GM12801 (cell line): Measurements from ENCODE around the gene PLXNA3.

Experiments used
- TF ChIP-seq, protein P1 (sequence below): IDR thresholded peaks from one replicate; pipeline ENCODE4 v1.5.1; 2011; ENCODE audit warnings: control low read depth; ENCODE audit not compliant: insufficient read length; ENCODE audit errors: extremely low read depth

PLXNA3 gene

GRCh38 chrX:154505734-154506133 lies 47.7 kb downstream of the PLXNA3 start:
- TF ChIP-seq, protein P1, sequence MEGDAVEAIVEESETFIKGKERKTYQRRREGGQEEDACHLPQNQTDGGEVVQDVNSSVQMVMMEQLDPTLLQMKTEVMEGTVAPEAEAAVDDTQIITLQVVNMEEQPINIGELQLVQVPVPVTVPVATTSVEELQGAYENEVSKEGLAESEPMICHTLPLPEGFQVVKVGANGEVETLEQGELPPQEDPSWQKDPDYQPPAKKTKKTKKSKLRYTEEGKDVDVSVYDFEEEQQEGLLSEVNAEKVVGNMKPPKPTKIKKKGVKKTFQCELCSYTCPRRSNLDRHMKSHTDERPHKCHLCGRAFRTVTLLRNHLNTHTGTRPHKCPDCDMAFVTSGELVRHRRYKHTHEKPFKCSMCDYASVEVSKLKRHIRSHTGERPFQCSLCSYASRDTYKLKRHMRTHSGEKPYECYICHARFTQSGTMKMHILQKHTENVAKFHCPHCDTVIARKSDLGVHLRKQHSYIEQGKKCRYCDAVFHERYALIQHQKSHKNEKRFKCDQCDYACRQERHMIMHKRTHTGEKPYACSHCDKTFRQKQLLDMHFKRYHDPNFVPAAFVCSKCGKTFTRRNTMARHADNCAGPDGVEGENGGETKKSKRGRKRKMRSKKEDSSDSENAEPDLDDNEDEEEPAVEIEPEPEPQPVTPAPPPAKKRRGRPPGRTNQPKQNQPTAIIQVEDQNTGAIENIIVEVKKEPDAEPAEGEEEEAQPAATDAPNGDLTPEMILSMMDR, result no peak

- TF ChIP-seq, protein P1, result no peak
Observed at GRCh38 chrX:154506483-154507332, 48.6 kb downstream of the PLXNA3 start.

- TF ChIP-seq, protein P1, result no peak
Observed at GRCh38 chrX:154507673-154508383, 49.7 kb downstream of the PLXNA3 start.

DNA sequence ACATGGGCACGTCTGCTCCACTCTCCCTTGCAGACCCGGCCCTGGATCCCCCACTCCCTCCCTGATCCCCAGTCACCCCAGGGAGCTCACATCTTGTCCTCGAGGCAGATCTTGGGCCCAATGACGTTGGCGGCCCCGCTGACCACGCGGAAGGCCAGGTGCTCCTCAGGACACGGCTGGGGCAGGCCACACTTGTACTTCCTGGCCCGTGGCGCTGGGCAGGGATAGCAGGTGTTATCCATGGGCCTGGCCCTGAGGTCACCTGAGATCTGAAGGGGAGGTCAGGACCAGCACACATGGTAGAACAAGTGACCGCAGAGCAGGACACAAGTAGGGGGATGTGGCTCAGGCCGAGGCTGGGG lies 50.3 kb downstream of the PLXNA3 start:
- TF ChIP-seq, protein P1, result no peak

DNA sequence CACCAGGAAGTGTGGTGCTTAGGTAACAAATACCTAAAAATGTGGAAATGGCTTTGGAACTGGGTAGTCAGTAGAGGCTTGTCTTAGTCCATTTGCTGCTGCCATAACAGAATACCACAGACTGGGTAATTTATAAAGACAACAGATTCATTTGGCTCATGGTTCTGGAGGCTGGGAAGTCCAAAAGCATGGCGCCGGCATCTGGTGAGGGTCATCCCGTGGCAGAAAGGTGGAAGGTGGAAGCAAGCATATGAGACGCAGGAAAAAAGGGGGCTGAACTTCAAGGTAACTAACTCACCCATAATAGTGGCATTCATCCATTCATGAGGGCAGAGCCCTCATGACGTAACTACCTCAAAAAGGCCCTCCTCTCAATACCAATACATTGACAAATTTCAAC lies 51.4 kb downstream of the PLXNA3 start:
- TF ChIP-seq, protein P1, result no peak

DNA sequence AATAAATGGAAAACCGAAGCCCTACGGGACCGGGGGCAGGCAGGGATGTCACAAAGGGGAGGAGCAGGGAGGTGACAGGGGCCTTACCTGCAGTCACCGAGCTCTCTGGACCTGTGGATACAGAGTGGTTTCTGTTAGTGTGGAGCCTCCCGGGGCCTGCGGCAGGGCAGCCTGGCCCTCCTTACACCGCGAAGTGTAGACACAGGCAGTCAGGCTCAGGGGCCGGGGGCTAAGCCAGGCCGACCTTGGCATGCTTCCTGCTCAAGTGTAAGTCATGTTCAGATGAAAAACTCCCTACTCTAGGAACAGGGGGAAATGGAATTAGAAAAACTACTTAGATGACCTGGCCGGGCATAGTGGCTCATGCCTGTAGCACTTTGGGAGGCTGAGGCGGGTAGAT lies 53.7 kb downstream of the PLXNA3 start:
- TF ChIP-seq, protein P1, result no peak

DNA sequence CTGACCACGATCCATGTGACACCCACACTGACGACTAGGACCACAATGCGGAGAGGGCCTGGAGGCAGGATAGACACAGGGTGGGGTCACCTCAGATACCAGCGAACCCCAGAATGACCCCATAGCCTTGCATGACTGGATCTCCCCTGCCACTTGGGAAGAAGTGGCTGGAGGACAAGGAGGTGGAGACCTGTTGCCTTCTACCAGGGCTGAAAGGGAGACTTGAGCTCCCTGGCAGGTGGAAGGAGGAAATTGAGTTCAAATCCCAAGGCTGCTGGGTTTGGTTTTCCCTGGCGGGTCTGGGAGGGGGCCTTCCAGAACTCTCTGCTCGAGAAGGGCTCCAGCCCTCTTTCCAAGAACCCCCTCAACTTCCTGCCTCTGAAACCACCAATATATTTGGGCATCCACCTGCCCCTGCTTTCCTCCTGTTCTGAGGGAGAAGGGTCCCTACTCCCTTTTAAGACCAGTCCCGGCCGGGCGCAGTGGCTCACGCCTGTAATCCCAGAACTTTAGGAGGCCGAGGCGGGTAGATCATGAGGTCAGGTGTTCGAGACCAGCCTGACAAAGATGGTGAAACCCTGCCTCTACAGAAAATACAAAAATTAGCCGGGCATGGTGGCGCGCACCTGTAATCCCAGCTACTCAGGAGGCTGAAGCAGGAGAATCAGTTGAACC lies 54.9 kb downstream of the PLXNA3 start:
- TF ChIP-seq, protein P1, result no peak
